GM12878 (cell line): ENCODE data around the gene CACNA2D1. TPM values are rescaled to one million over a fixed set of nuclear protein-coding genes. Genes with fewer than 3 reads are reported as not detected.

ENCODE experiments used
- ATAC-seq: fragments of 200-7000 bp; cut with Tn5 transposase; 3 replicates; pipeline ENCODE4 v1.9.1; 2020; ENCODE audit warnings: mild to moderate bottlenecking, moderate library complexity
- BruUV-seq: library from RNA; stranded (reverse); fragments of 400-500 nt; replicated peaks from 2 replicates; lab custom pipeline; 2021; lab: Mats Ljungman, UMichigan
- CTCF ChIA-PET: fragments of 300-600 bp; sonication (Branson Sonifier 250); formaldehyde crosslinking; extraction: SDS; loops from one replicate; lab custom pipeline; 2021; ENCODE audit warnings: inconsistent platforms; lab: Yijun Ruan, JAX
- POLR2A ChIA-PET: fragments of 350-600 bp; formaldehyde crosslinking; extraction: SDS; loops from one replicate; lab custom pipeline; 2021; ENCODE audit warnings: inconsistent platforms; lab: Charles Lee
- RAD21 ChIA-PET: fragments of 300-600 bp; sonication (Branson Sonifier 250); formaldehyde crosslinking; loops from one replicate; lab custom pipeline; 2023; ENCODE audit warnings: antibody characterized with exemption; ENCODE audit not compliant: unreplicated experiment; lab: Charles Lee
- SMC1A ChIA-PET: fragments of 300-600 bp; sonication (Branson Sonifier 250); formaldehyde crosslinking; loops from one replicate; lab custom pipeline; 2023; ENCODE audit not compliant: unreplicated experiment, uncharacterized antibody; lab: Charles Lee
- DNase-seq: peaks from one replicate; pipeline ENCODE4 v3.0.0-alpha.2; 2011; ENCODE audit warnings: low read depth, low spot score
- FAIRE-seq: peaks from 3 replicates; lab custom pipeline; 2011; peaks lifted over from hg19 to GRCh38; lab: Jason Lieb, UNC
- H2AFZ ChIP-seq: 2 replicates; pipeline ENCODE4 v1.6.0; 2011; ENCODE audit warnings: low read depth, low read length, control low read depth; ENCODE audit not compliant: control insufficient read depth
- H3K27ac ChIP-seq: 2 replicates; pipeline ENCODE4 v1.5.1; 2011; ENCODE audit warnings: control low read depth; ENCODE audit not compliant: control insufficient read depth, insufficient read depth
- H3K27me3 ChIP-seq, 2 experiments: replicated peaks in 1 of 2; 2 replicates each; pipeline versions ENCODE4 v1.6.0 to v1.6.1; 2011; ENCODE audit warnings: low read length in 1 of 2; ENCODE audit not compliant: control insufficient read depth in 2 of 2, insufficient read depth in 2 of 2
- H3K36me3 ChIP-seq, 2 experiments: 2 replicates each; pipeline ENCODE4 v1.5.1; 2011; ENCODE audit warnings: low read length in 1 of 2; ENCODE audit not compliant: control insufficient read depth in 2 of 2, insufficient read depth in 2 of 2
- H3K4me1 ChIP-seq: 2 replicates; pipeline ENCODE4 v1.6.1; 2011; ENCODE audit warnings: mild to moderate bottlenecking, low read length, moderate library complexity, mixed read lengths; ENCODE audit not compliant: control insufficient read depth, insufficient read depth
- H3K4me2 ChIP-seq: 2 replicates; pipeline ENCODE4 v1.6.0; 2011; ENCODE audit warnings: control low read depth; ENCODE audit not compliant: control insufficient read depth, insufficient read depth
- H3K4me3 ChIP-seq: fragments of 200-600 bp; sonication (generic); 2 replicates; pipeline ENCODE4 v1.5.1; 2016
- H3K79me2 ChIP-seq: 2 replicates; pipeline ENCODE4 v1.6.0; 2011; ENCODE audit warnings: low read length; ENCODE audit not compliant: control insufficient read depth, insufficient read depth
- H3K9ac ChIP-seq: 2 replicates; pipeline ENCODE4 v1.8.0; 2011; ENCODE audit warnings: low read length, control low read depth, mixed read lengths; ENCODE audit not compliant: control insufficient read depth, insufficient read depth
- H3K9me3 ChIP-seq: replicated peaks from 3 replicates; pipeline ENCODE4 v1.5.1; 2011; ENCODE audit warnings: mild to moderate bottlenecking, low read length; ENCODE audit not compliant: control insufficient read depth, insufficient read depth
- H4K20me1 ChIP-seq: 2 replicates; pipeline ENCODE4 v1.6.0; 2011; ENCODE audit not compliant: control insufficient read depth, insufficient read depth
- ETV6 ChIP-seq, 2 experiments: fragments of 450-650 bp in 1 of 2; IDR thresholded peaks in 1 of 2; conservative IDR thresholded peaks in 1 of 2; 2 replicates each; pipeline ENCODE4 v1.6.1; 2014; ENCODE audit warnings: antibody characterized with exemption in 1 of 2, borderline replicate concordance in 1 of 2, low read depth in 1 of 2, mild to moderate bottlenecking in 1 of 2, moderate library complexity in 1 of 2
- HCFC1 ChIP-seq: fragments of 150-350 bp; IDR thresholded peaks from 2 replicates; pipeline ENCODE4 v1.6.1; 2014; ENCODE audit warnings: low read length
- KLF5 ChIP-seq: fragments of 450-650 bp; IDR thresholded peaks from 2 replicates; pipeline ENCODE4 v1.6.1; 2014; ENCODE audit warnings: mild to moderate bottlenecking; ENCODE audit not compliant: partially characterized antibody
- PAX5 ChIP-seq: IDR thresholded peaks from 2 replicates; pipeline ENCODE4 v1.6.1; 2011; ENCODE audit warnings: low read depth, low read length, borderline replicate concordance
- SPI1 ChIP-seq: IDR thresholded peaks from 2 replicates; pipeline ENCODE4 v1.6.1; 2011; ENCODE audit warnings: low read depth, mild to moderate bottlenecking, low read length, moderate library complexity, borderline replicate concordance; ENCODE audit not compliant: insufficient read depth
- TAF1 ChIP-seq: IDR thresholded peaks from 2 replicates; pipeline ENCODE4 v1.6.1; 2011; ENCODE audit warnings: mild to moderate bottlenecking, low read depth, low read length, borderline replicate concordance
- WGBS: methylation state at CpG from one replicate; pipeline ENCODE4 v1.1.6; 2016; ENCODE audit warnings: low lambda C conversion rate; ENCODE audit not compliant: insufficient replicate concordance, insufficient coverage; ENCODE audit errors: missing lambda C conversion rate; 5-methylcytosine and 5-hydroxymethylcytosine counted together
- in situ Hi-C: fragments of 300-500 bp; cut with MboI; formaldehyde crosslinking; loops from 9 replicates; pipeline ENCODE4 v1.14.3; 2018; ENCODE audit warnings: mixed read lengths
- intact Hi-C: fragments of 100-400 bp; cut with micrococcal nuclease; formaldehyde crosslinking; loops from one replicate; pipeline ENCODE4 v1.14.2; 2022; ENCODE audit not compliant: unreplicated experiment
- polyA plus RNA-seq, 11 experiments: library from polyadenylated mRNA; depleted of rRNA in 4 of 11; unstranded in 6 of 11; stranded (reverse) in 5 of 11; fragments of >200 nt; fragmentation: Nextera tagmentation in 4 of 11; fragmentation: Illumina TruSeq in 1 of 11; extraction: Ambion mirVana in 4 of 11; extraction: Trizol in 1 of 11; gene quantifications; 1 replicate in 1 of 11; 2 replicates in 10 of 11; pipeline versions ENCODE4 v1.2.1 to v1.2.3, GENCODE V29; 2011 to 2016; ENCODE audit warnings: inconsistent platforms in 2 of 11, missing spikeins in 2 of 11, low read depth in 1 of 11
- total RNA-seq, 4 experiments: library from RNA; depleted of rRNA in 3 of 4; stranded (reverse); fragments of >200 nt in 3 of 4; fragmentation: Illumina TruSeq in 1 of 4; extraction: Trizol in 1 of 4; gene quantifications; 2 replicates each; pipeline versions ENCODE4 v1.2.1 to v1.2.3, GENCODE V29; 2013 to 2021
- TF ChIP-seq, protein P1 (sequence below): fragments of 450-650 bp; IDR thresholded peaks from 2 replicates; pipeline ENCODE4 v1.6.1; 2017; ENCODE audit warnings: borderline replicate concordance

Gene CACNA2D1
- total and polyA plus RNA-seq, 10 of the 15 experiments (the other 5 are each of a cell fraction or from before 2014, with no cell fraction given): 0.14 to 14.8 (median 0.97) TPM

DNA sequence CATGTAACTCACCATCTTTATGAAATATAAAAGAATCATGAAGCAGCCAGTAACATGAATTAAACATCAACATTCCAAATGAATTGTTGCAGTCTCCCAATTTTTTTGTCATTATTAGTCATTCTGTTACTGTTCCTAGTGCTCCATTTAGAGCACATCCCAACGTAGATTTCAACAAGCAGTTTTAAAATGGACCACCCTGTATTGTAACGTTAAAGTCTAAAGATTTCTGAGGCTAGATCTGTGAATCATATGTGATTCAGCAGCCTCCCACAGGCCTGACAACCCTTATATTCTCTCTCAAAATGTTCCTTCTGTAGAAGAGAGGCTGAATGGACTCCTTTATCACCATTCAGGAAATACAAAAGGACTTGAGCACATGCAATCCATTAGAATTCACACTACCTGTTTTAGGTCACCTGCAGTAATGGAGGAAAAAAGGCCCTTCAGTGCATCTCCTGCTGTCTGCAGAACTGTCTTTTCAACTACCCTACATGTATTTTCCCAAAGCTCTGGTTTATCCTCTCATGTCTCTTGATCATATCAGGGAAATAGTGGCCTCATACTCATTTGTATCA, 81.4 kb downstream of the CACNA2D1 start:
- Histone ChIP-seq H4K20me1 (no peaks in the 10 kb centered on the region), H2AFZ (no peak overlapping the region), H3K79me2 (no peaks in the 10 kb centered on the region), H3K4me2 (no peak overlapping the region), H3K27ac (no peak overlapping the region), H3K27me3 (no peaks in the 10 kb centered on the region), H3K9me3 (no peaks in the 10 kb centered on the region), H3K36me3 (no peaks in the 10 kb centered on the region), H3K4me3 (no peak overlapping the region), H3K4me1 (no peaks in the 10 kb centered on the region), H3K9ac (no peak overlapping the region)
- DNase-seq (no peak), FAIRE-seq (no peak), ATAC-seq (no peak)
- POLR2A ChIA-PET: interaction anchor here (0.6 to 1.0 kb wide), 2 partner anchors 14 to 35 kb away, joined by 3 to 5 read pairs; no protein-coding TSS in a partner anchor
- in situ Hi-C loops: no loop called here
- no peak for TF ChIP-seq ETV6 (conservative IDR thresholded peaks at IDR 0.05 in 1 of 2, IDR thresholded peaks at IDR 0.05 in 1 of 2; ENCODE audit: borderline replicate concordance in 1 of 2, low read depth in 1 of 2)
- TF ChIP-seq KLF5: no peak
- no peak for TF ChIP-seq SPI1
- TF ChIP-seq, protein P1, sequence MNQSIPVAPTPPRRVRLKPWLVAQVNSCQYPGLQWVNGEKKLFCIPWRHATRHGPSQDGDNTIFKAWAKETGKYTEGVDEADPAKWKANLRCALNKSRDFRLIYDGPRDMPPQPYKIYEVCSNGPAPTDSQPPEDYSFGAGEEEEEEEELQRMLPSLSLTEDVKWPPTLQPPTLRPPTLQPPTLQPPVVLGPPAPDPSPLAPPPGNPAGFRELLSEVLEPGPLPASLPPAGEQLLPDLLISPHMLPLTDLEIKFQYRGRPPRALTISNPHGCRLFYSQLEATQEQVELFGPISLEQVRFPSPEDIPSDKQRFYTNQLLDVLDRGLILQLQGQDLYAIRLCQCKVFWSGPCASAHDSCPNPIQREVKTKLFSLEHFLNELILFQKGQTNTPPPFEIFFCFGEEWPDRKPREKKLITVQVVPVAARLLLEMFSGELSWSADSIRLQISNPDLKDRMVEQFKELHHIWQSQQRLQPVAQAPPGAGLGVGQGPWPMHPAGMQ: no peak
- no peak for TF ChIP-seq TAF1
- TF ChIP-seq HCFC1: no peak
- no peak for TF ChIP-seq PAX5
- intact Hi-C loops: no loop called here
- BruUV-seq: no TSS peak
- SMC1A ChIA-PET: interaction anchor here (0.7 to 3.2 kb wide), 6 partner anchors 10 to 248 kb away, joined by 3 to 14 read pairs (median 5); no protein-coding TSS in a partner anchor
- CTCF ChIA-PET: interaction anchor here (1.6 to 2.0 kb wide), 2 partner anchors 14 to 131 kb away, joined by 4 read pairs; no protein-coding TSS in a partner anchor
- RAD21 ChIA-PET: interaction anchor here (1.0 to 1.5 kb wide), 3 partner anchors 22 to 243 kb away, joined by 3 read pairs; no protein-coding TSS in a partner anchor
- 48% methylated on average over 2 of the region's 2 CpGs for WGBS
